ENCODE data around the gene NEK6. TPM values are rescaled to one million over a fixed set of nuclear protein-coding genes. Genes with fewer than 3 reads are reported as not detected.

Gene NEK6
- total RNA-seq, 1 donor from 2014 or later = 15.7 TPM

DNA sequence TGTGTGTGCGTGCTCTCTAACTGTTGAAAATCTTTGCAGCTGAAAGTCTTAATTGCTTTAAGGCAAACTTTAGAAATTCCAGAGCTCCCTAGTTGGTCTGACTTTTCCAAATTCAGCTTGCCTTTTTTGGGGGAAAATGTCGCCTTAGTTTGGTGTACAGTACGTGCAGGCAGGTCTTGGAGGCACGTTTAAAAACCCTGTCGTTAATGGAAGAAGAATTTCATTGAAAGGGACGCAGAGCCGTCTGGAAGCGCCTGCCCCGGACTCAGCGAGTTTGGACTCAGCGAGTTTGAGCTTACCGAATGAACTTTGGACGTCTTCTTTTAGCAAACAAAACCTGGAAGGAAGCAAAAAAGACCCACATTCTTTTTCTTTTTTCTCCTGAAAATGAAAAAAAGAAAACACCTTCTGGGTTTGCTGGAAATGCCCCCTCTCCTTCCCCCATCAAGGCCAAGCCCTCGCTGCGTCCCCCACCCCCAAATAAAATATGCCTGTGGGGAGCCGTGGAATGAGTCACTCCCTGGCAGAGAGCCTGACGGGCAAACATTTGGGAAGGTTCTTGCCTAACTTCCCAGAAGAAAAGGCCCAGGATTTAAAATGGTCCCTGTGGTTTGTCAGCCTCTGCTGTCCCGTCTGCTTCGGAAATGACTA lies 1.5 kb downstream of the NEK6 start:
- no peaks in the 10 kb centered on the region for H3K36me3 ChIP-seq (ENCODE audit: control insufficient read depth in 3 of 3, insufficient read depth in 3 of 3, low read length in 3 of 3)
- H3K27me3 ChIP-seq (ENCODE audit: control insufficient read depth in 3 of 3, insufficient read depth in 3 of 3, low read length in 3 of 3) = no peaks in the 10 kb centered on the region
- no peaks in the 10 kb centered on the region for H3K9me3 ChIP-seq (ENCODE audit: control insufficient read depth in 3 of 3, low read length in 3 of 3)
- H3K4me1 ChIP-seq (ENCODE audit: control insufficient read depth in 3 of 3, insufficient read depth in 3 of 3, low read length in 3 of 3) = peaks cover 29 to 46% (median 33%) of the 10 kb centered on the region in 3 donors
- peak overlapping the region in 2 of 3 donors; percentile 83 to 88 for H3K4me3 ChIP-seq (ENCODE audit: low read length in 3 of 3)
- H3K27ac ChIP-seq (ENCODE audit: low read depth, low read length) = peak overlapping the region; percentile 86
- H3K9ac ChIP-seq (ENCODE audit: low read depth in 1 of 3, low read length in 3 of 3) = peak overlapping the region; percentile 9 to 87 (median 74)

DNA sequence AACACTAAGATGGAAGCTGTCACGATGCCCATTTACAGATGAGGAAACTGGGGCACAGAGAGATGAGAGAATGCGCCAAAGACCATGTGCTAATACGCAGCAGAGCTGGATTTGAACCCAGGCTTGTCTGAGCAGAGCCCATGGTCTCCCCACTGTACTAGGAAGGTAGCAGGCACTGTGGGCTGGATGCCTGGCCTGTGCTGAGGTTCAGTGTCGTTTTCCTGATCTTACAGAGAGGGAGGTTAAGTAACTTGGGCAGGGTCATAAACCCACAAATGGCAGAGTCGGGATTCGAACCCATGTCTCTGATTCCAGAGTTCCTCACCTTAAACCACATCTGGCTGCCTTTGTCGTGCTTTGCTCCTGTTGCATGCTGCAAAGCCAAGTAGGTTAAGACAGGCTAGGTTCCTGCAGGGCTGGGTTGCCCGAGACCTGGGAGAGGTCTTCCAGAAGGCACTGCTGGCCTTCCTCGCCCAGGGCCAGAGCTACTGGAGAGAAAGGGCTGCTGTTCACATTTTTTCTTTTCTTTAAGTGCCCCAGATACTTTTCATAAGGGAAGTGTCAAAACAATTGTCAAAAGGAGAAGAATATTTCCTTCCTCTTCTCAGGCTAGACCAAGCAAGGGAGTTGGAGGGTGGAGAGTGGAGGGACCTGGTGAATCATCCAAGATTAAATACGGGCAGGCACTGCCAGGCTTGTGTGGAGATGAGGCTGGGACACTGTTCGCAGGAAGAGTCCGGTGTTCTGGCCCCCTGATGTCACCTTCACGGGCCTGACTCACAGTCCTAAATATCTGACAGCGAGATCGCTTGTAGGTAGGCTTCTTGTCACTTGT lies 3.2 kb downstream of the NEK6 start:
- no peaks in the 10 kb centered on the region for H3K9me3 ChIP-seq (ENCODE audit: control insufficient read depth in 3 of 3, low read length in 3 of 3)
- H3K27me3 ChIP-seq (ENCODE audit: control insufficient read depth in 3 of 3, insufficient read depth in 3 of 3, low read length in 3 of 3) = no peaks in the 10 kb centered on the region
- H3K36me3 ChIP-seq (ENCODE audit: control insufficient read depth in 3 of 3, insufficient read depth in 3 of 3, low read length in 3 of 3) = no peaks in the 10 kb centered on the region
- H3K9ac ChIP-seq (ENCODE audit: low read depth in 1 of 3, low read length in 3 of 3) = peak overlapping the region in 2 of 3 donors; percentile 7 to 48
- H3K27ac ChIP-seq (ENCODE audit: low read depth, low read length) = peak overlapping the region; percentile 60
- peak overlapping the region in 2 of 3 donors; percentile 9 to 24 for H3K4me3 ChIP-seq (ENCODE audit: low read length in 3 of 3)
- peaks cover 29 to 49% (median 33%) of the 10 kb centered on the region in 3 donors for H3K4me1 ChIP-seq (ENCODE audit: control insufficient read depth in 3 of 3, insufficient read depth in 3 of 3, low read length in 3 of 3)

DNA sequence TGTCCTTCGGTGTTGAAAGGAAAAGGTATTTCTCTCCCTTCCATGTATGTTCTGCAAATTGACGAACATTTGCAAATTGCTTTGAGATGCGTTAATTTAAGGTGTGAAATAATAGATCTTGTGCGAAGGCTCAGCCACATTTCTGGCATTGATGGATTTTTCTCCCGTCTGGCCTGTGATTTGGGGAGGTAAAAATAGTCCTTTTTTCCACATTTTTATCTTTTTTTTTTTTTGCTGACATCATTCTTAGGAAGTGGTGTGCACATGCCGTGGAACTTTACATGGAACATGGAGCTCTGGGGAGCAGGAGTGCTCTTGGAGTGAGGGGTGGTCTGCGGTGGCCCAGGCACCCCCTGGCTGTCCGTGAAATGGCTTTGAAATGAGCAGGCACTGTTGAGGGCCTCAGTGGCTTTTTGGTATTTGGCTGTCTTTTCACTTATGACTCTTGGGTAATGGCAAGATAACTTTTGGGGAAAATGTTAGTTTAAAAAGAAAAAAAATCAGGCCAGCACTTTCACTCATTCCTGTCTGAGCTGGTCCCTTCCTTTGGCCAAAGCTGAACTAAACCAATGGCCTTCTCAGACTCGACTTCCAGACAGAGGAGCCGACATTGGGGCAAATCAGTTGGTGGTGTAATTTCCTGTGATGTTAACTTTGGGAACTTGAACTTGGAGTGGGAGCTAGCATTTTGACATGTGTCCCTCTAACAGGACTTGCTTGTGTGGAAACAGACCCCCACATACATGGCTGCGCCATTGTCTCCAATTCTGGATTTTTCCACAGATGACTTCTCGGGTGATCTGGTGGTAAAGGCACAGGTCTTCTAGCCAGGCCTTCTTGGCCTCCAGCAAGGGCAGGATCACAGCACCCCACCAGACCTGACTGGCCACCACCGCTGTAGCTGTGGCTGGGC lies 4.2 kb downstream of the NEK6 start:
- Histone ChIP-seq H3K27me3 (ENCODE audit: control insufficient read depth in 3 of 3, insufficient read depth in 3 of 3, low read length in 3 of 3) (no peaks in the 10 kb centered on the region), H3K36me3 (ENCODE audit: control insufficient read depth in 3 of 3, insufficient read depth in 3 of 3, low read length in 3 of 3) (no peaks in the 10 kb centered on the region), H3K4me3 (ENCODE audit: low read length in 3 of 3) (peak overlapping the region in 1 of 3 donors; percentile 9), H3K9me3 (ENCODE audit: control insufficient read depth in 3 of 3, low read length in 3 of 3) (no peaks in the 10 kb centered on the region), H3K4me1 (ENCODE audit: control insufficient read depth in 3 of 3, insufficient read depth in 3 of 3, low read length in 3 of 3) (peaks cover 38 to 55% (median 38%) of the 10 kb centered on the region in 3 donors), H3K27ac (ENCODE audit: low read depth, low read length) (peak overlapping the region; percentile 60), H3K9ac (ENCODE audit: low read depth in 1 of 3, low read length in 3 of 3) (peak overlapping the region in 1 of 3 donors; percentile 48)

DNA sequence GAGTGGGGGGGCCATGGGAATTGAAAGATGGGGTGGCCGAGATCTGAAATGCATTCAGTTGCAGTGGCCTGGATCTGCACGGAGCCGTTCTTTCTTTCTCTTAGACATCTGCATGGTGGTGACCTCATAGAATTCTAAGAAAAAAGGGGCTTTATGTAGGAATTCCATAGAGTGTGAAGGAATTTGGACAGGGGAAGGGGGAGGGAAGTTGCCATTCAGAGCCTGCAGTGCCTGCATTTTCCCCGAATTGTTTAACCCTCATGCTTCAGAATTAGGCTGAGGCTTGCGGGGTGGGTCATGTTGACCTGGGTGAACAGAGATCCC lies 4.9 kb downstream of the NEK6 start:
- Histone ChIP-seq H3K27me3 (ENCODE audit: control insufficient read depth in 3 of 3, insufficient read depth in 3 of 3, low read length in 3 of 3) (no peaks in the 10 kb centered on the region), H3K4me1 (ENCODE audit: control insufficient read depth in 3 of 3, insufficient read depth in 3 of 3, low read length in 3 of 3) (peaks cover 41 to 57% (median 41%) of the 10 kb centered on the region in 3 donors), H3K36me3 (ENCODE audit: control insufficient read depth in 3 of 3, insufficient read depth in 3 of 3, low read length in 3 of 3) (no peaks in the 10 kb centered on the region), H3K9ac (ENCODE audit: low read depth in 1 of 3, low read length in 3 of 3) (no peak overlapping the region), H3K9me3 (ENCODE audit: control insufficient read depth in 3 of 3, low read length in 3 of 3) (no peaks in the 10 kb centered on the region), H3K27ac (ENCODE audit: low read depth, low read length) (peak overlapping the region; percentile 60), H3K4me3 (ENCODE audit: low read length in 3 of 3) (no peak overlapping the region)

DNA sequence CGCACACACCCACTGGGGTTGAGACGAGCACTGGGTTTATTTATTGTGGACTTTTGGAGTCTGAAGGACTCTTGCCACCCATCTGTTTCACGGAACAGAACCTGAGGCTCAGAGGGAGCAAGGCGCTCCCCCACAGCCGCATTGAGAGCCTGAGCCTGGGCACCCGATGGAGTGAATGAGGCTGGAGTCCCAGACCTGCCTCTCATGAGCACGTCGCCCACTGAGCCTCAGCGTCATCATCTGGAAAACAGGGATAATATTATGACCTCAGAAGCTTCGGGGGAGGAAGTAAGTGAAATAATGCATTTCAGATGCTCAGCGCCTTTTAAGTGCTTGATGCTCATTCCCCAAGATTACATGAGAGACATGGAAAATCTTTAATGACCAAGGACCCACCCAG lies 5.5 kb downstream of the NEK6 start:
- H3K4me1 ChIP-seq (ENCODE audit: control insufficient read depth in 3 of 3, insufficient read depth in 3 of 3, low read length in 3 of 3) = peaks cover 41 to 60% (median 43%) of the 10 kb centered on the region in 3 donors
- H3K9ac ChIP-seq (ENCODE audit: low read depth in 1 of 3, low read length in 3 of 3) = no peak overlapping the region
- no peak overlapping the region for H3K4me3 ChIP-seq (ENCODE audit: low read length in 3 of 3)
- H3K27me3 ChIP-seq (ENCODE audit: control insufficient read depth in 3 of 3, insufficient read depth in 3 of 3, low read length in 3 of 3) = no peaks in the 10 kb centered on the region
- no peaks in the 10 kb centered on the region for H3K9me3 ChIP-seq (ENCODE audit: control insufficient read depth in 3 of 3, low read length in 3 of 3)
- H3K27ac ChIP-seq (ENCODE audit: low read depth, low read length) = no peak overlapping the region
- no peaks in the 10 kb centered on the region for H3K36me3 ChIP-seq (ENCODE audit: control insufficient read depth in 3 of 3, insufficient read depth in 3 of 3, low read length in 3 of 3)

DNA sequence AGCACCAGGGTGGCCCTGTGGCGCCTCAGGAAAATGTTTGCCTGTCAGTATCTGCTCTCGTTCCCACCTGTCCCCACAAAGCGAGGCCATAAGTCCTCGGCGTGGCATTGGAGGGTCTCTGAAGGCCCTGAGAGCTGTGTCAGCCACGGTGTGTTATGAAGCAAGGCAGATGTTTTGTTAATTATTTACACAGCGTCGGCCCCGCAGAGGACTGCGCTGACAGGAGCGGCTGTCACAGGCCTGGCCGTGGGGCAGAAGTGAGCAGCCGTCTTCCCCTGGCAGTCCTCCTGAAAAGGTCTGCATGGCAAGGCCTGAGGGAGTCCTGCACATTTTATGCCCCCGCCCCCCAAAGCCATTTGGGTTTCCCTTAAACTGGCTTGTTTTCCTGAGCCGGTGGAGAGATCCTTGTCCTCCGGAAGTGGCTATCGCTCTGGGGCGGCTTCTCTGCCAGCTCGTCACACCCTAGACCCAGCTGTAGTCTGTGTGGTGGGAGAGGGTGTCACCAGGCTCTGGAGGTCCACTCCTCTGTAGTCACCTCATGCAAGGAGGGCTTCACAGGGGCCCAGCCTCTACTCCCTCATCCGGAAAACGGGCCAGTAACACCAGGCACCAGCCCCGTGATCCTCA lies 6.2 kb downstream of the NEK6 start:
- H3K4me1 ChIP-seq (ENCODE audit: control insufficient read depth in 3 of 3, insufficient read depth in 3 of 3, low read length in 3 of 3) = peaks cover 41 to 54% (median 41%) of the 10 kb centered on the region in 3 donors
- no peaks in the 10 kb centered on the region for H3K36me3 ChIP-seq (ENCODE audit: control insufficient read depth in 3 of 3, insufficient read depth in 3 of 3, low read length in 3 of 3)
- peak overlapping the region in 1 of 3 donors; percentile 25 for H3K9ac ChIP-seq (ENCODE audit: low read depth in 1 of 3, low read length in 3 of 3)

DNA sequence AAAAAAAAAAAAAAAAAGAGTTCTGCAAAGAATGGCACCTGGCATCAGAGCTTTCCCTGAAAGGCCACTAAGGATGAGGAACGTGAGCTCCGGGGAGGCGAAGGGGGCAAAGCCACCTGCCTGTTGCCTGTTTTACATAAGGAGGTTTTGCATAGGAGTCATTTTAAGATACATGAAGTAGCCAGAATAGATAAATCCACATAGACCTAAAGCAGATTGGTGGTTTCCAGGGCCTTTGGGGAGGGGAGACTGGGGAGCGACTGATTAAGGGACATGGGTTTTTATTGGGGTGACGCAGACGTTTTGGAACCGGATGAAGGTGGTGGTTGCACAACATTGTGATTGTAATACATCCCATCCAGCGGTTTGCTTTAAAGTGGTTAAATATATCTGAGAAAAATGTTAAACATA lies 7.1 kb downstream of the NEK6 start:
- no peak overlapping the region for H3K4me3 ChIP-seq (ENCODE audit: low read length in 3 of 3)
- no peaks in the 10 kb centered on the region for H3K27me3 ChIP-seq (ENCODE audit: control insufficient read depth in 3 of 3, insufficient read depth in 3 of 3, low read length in 3 of 3)
- H3K36me3 ChIP-seq (ENCODE audit: control insufficient read depth in 3 of 3, insufficient read depth in 3 of 3, low read length in 3 of 3) = no peaks in the 10 kb centered on the region
- no peaks in the 10 kb centered on the region for H3K9me3 ChIP-seq (ENCODE audit: control insufficient read depth in 3 of 3, low read length in 3 of 3)
- no peak overlapping the region for H3K27ac ChIP-seq (ENCODE audit: low read depth, low read length)
- H3K4me1 ChIP-seq (ENCODE audit: control insufficient read depth in 3 of 3, insufficient read depth in 3 of 3, low read length in 3 of 3) = peaks cover 39 to 47% (median 41%) of the 10 kb centered on the region in 3 donors
- H3K9ac ChIP-seq (ENCODE audit: low read depth in 1 of 3, low read length in 3 of 3) = no peak overlapping the region

More for the DNA sequence above, 6.2 kb downstream of the NEK6 start:
- Histone ChIP-seq H3K9me3 (ENCODE audit: control insufficient read depth in 3 of 3, low read length in 3 of 3) (no peaks in the 10 kb centered on the region), H3K4me3 (ENCODE audit: low read length in 3 of 3) (peak overlapping the region in 1 of 3 donors; percentile 4), H3K27ac (ENCODE audit: low read depth, low read length) (no peak overlapping the region), H3K27me3 (ENCODE audit: control insufficient read depth in 3 of 3, insufficient read depth in 3 of 3, low read length in 3 of 3) (no peaks in the 10 kb centered on the region)

DNA sequence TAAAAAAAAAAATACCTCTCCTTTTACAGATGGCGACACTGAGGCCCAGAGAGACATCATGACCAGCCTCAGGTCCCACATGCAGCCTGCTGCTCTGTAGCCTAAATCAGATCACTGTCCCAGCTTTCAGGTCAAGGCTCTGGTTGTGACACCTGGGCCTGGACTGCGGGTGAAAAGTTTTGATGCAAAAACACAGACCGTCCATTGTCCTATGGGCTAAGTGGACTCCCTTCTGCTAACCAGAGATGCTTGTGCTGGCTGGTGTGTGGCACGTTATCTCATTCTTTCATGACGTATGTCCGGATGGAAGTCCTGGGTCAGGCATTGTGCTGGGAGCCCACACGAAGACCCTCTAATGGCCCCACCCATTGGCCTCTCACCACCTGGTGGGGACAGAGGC lies 7.8 kb downstream of the NEK6 start:
- Histone ChIP-seq H3K36me3 (ENCODE audit: control insufficient read depth in 3 of 3, insufficient read depth in 3 of 3, low read length in 3 of 3) (no peaks in the 10 kb centered on the region), H3K9ac (ENCODE audit: low read depth in 1 of 3, low read length in 3 of 3) (no peak overlapping the region), H3K9me3 (ENCODE audit: control insufficient read depth in 3 of 3, low read length in 3 of 3) (no peaks in the 10 kb centered on the region), H3K4me1 (ENCODE audit: control insufficient read depth in 3 of 3, insufficient read depth in 3 of 3, low read length in 3 of 3) (peaks cover 39 to 49% (median 48%) of the 10 kb centered on the region in 3 donors), H3K4me3 (ENCODE audit: low read length in 3 of 3) (no peak overlapping the region), H3K27me3 (ENCODE audit: control insufficient read depth in 3 of 3, insufficient read depth in 3 of 3, low read length in 3 of 3) (no peaks in the 10 kb centered on the region), H3K27ac (ENCODE audit: low read depth, low read length) (no peak overlapping the region)

DNA sequence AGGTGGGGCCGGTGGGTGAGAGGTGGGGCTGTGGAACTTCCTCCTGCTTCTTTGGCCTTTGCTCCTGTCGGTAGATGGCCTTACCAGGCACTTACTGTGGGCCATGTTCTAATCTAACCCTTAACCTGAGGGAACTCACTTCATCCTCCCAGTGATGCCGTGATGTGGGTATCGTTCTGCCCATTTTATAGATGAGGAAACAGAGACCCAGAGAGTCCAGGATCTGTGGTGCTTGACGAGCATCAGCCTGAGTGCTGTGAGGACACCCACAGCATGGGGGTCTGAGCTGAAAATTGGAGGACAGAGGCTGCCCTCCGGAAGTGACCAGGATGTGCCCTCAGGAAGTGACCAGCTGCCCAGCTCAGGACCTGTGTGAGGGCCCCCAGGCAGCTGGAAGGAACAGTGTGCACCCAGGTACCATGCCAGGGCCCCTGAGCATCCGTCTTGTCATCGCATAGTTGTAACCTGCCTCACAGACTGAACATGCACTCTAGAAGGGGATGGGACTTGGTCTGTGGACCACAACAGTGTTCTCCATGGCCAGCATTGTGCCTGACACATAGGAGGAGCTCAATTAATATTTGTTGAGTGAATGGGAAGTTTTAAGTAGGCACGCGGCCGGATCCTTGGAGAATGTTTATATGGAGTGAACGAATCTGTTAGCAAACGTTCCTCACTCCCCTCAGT lies 8.5 kb downstream of the NEK6 start:
- Histone ChIP-seq H3K36me3 (ENCODE audit: control insufficient read depth in 3 of 3, insufficient read depth in 3 of 3, low read length in 3 of 3) (no peaks in the 10 kb centered on the region), H3K9me3 (ENCODE audit: control insufficient read depth in 3 of 3, low read length in 3 of 3) (no peaks in the 10 kb centered on the region), H3K27ac (ENCODE audit: low read depth, low read length) (no peak overlapping the region), H3K4me3 (ENCODE audit: low read length in 3 of 3) (no peak overlapping the region), H3K27me3 (ENCODE audit: control insufficient read depth in 3 of 3, insufficient read depth in 3 of 3, low read length in 3 of 3) (no peaks in the 10 kb centered on the region), H3K4me1 (ENCODE audit: control insufficient read depth in 3 of 3, insufficient read depth in 3 of 3, low read length in 3 of 3) (peaks cover 39 to 49% (median 47%) of the 10 kb centered on the region in 3 donors), H3K9ac (ENCODE audit: low read depth in 1 of 3, low read length in 3 of 3) (no peak overlapping the region)

All from skeletal muscle tissue (tissue), 4 donors.